OCI-LY3 (cell line): ENCODE data around the gene PLXNA3.

Experiments
- H2AFZ ChIP-seq: fragments of 200-600, 300-600 bp; shearing (Covaris generic); 2 replicates; pipeline ENCODE4 v1.6.0; 2014; ENCODE audit warnings: antibody characterized with exemption, low read depth, low read length
- H3K27ac ChIP-seq: fragments of 200-600, 300-600 bp; sonication (generic); 2 replicates; pipeline ENCODE4 v1.5.1; 2014; ENCODE audit warnings: mild to moderate bottlenecking, low read length, moderate library complexity, mixed read lengths
- H3K27me3 ChIP-seq: fragments of 200-600, 300-600 bp; sonication (generic); 2 replicates; pipeline ENCODE4 v1.6.1; 2014; ENCODE audit warnings: low read depth, low read length, mixed read lengths
- H3K36me3 ChIP-seq: fragments of 200-600, 300-600 bp; sonication (generic); replicated peaks from 2 replicates; pipeline ENCODE3; 2014; ENCODE audit warnings: low read depth, low read length, mixed read lengths
- H3K4me1 ChIP-seq: fragments of 300-600, 200-600 bp; sonication (generic); 2 replicates; pipeline ENCODE4 v1.6.1; 2014; ENCODE audit warnings: low read length, mixed read lengths
- H3K4me2 ChIP-seq: fragments of 200-600, 300-600 bp; sonication (generic); 2 replicates; pipeline ENCODE4 v1.6.1; 2014; ENCODE audit warnings: low read length, mixed read lengths
- H3K4me3 ChIP-seq: fragments of 300-600, 200-600 bp; sonication (generic); 2 replicates; pipeline ENCODE4 v1.5.1; 2014; ENCODE audit warnings: antibody characterized with exemption, mild to moderate bottlenecking, low read length, moderate library complexity
- H3K79me2 ChIP-seq: fragments of 300-600, 200-600 bp; shearing (Covaris generic); 2 replicates; pipeline ENCODE4 v1.6.1; 2014; ENCODE audit warnings: mild to moderate bottlenecking, low read length, mixed read lengths
- H3K9ac ChIP-seq: fragments of 300-600, 200-600 bp; shearing (Covaris generic); 2 replicates; pipeline ENCODE4 v1.6.0; 2014; ENCODE audit warnings: mild to moderate bottlenecking, low read length, moderate library complexity
- H3K9me3 ChIP-seq: fragments of 200-600, 300-600 bp; shearing (Covaris generic); 2 replicates; pipeline ENCODE4 v1.6.1; 2014; ENCODE audit warnings: low read length, mixed read lengths; ENCODE audit not compliant: insufficient read depth
- H4K20me1 ChIP-seq: fragments of 200-600, 300-600 bp; sonication (generic); 2 replicates; pipeline ENCODE4 v1.6.1; 2016; ENCODE audit warnings: low read length, mixed read lengths; ENCODE audit not compliant: insufficient read depth
- CTCF ChIP-seq: fragments of 200-600, 300-600 bp; sonication (generic); IDR thresholded peaks from 2 replicates; pipeline ENCODE4 v1.5.1; 2014; ENCODE audit warnings: antibody characterized with exemption, low read length, low read depth
- EZH2phosphoT487 ChIP-seq: fragments of 200-600 bp; shearing (Covaris generic); IDR thresholded peaks from 2 replicates; pipeline ENCODE4 v1.6.1; 2018; ENCODE audit warnings: antibody characterized with exemption, mixed run types, low read depth

PLXNA3 gene

GRCh38 chrX:154412468-154412867 is 45.6 kb upstream of the PLXNA3 start:
- H4K20me1 ChIP-seq: no peaks in the 10 kb centered on the region
- H3K9ac ChIP-seq: peak overlapping the region; percentile 95
- TF ChIP-seq CTCF (no peak), EZH2phosphoT487 (no peak)
- H3K4me3 ChIP-seq: peak overlapping the region; percentile 91
- peak overlapping the region; percentile 94 for H3K4me2 ChIP-seq
- no peaks in the 10 kb centered on the region for H3K27me3 ChIP-seq
- H3K27ac ChIP-seq: peak overlapping the region; percentile 73
- peaks cover 9% of the 10 kb centered on the region for H3K4me1 ChIP-seq
- peaks cover 6% of the 10 kb centered on the region for H3K36me3 ChIP-seq
- H2AFZ ChIP-seq: no peak overlapping the region
- peaks cover 21% of the 10 kb centered on the region for H3K79me2 ChIP-seq
- no peaks in the 10 kb centered on the region for H3K9me3 ChIP-seq

GRCh38 chrX:154413142-154413541 is 44.9 kb upstream of the PLXNA3 start:
- Histone ChIP-seq H2AFZ (no peak overlapping the region), H3K9ac (0 out of 2 replicates have a peak overlapping the region, but pooled peaks have one; percentile 95), H3K4me1 (peaks cover 9% of the 10 kb centered on the region), H3K79me2 (peaks cover 21% of the 10 kb centered on the region), H3K4me3 (no peak overlapping the region; the same call in 1 of the 2 replicates), H3K27me3 (no peaks in the 10 kb centered on the region), H3K4me2 (peak overlapping the region; percentile 94), H4K20me1 (no peaks in the 10 kb centered on the region), H3K9me3 (no peaks in the 10 kb centered on the region), H3K36me3 (peaks cover 6% of the 10 kb centered on the region), H3K27ac (0 out of 2 replicates have a peak overlapping the region, but pooled peaks have one; percentile 73)
- TF ChIP-seq EZH2phosphoT487 (no peak), CTCF (no peak)

- H2AFZ ChIP-seq: no peak overlapping the region
- H3K79me2 ChIP-seq: peaks cover 7% of the 10 kb centered on the region
- H3K9ac ChIP-seq: no peak overlapping the region
- no peak for TF ChIP-seq CTCF
- TF ChIP-seq EZH2phosphoT487: no peak
- H3K4me2 ChIP-seq: no peak overlapping the region
- H3K4me1 ChIP-seq: peaks cover 27% of the 10 kb centered on the region
- no peak overlapping the region for H3K4me3 ChIP-seq
- no peak overlapping the region for H3K27ac ChIP-seq
- no peaks in the 10 kb centered on the region for H3K27me3 ChIP-seq
- H3K36me3 ChIP-seq: peaks cover 9% of the 10 kb centered on the region
- no peaks in the 10 kb centered on the region for H4K20me1 ChIP-seq
- no peaks in the 10 kb centered on the region for H3K9me3 ChIP-seq
These were observed 40.9 kb upstream of the PLXNA3 start for GRCh38 chrX:154417157-154417556.

GRCh38 chrX:154419189-154419588 is 38.9 kb upstream of the PLXNA3 start:
- Histone ChIP-seq H3K9ac (peak overlapping the region; percentile 53; the same call in 1 of the 2 replicates), H3K4me1 (peaks cover 18% of the 10 kb centered on the region), H3K4me2 (peak overlapping the region; percentile 72), H3K36me3 (peaks cover 7% of the 10 kb centered on the region), H3K9me3 (no peaks in the 10 kb centered on the region), H4K20me1 (no peaks in the 10 kb centered on the region), H3K4me3 (peak overlapping the region; percentile 55), H3K27ac (peak overlapping the region; percentile 61), H3K27me3 (no peaks in the 10 kb centered on the region), H3K79me2 (no peaks in the 10 kb centered on the region), H2AFZ (no peak overlapping the region)
- no peak for TF ChIP-seq CTCF
- TF ChIP-seq EZH2phosphoT487: no peak
